A673 (cell line): ENCODE measurements around the gene TLCD3B. TPM values are rescaled to one million over a fixed set of nuclear protein-coding genes. Genes with fewer than 3 reads are reported as not detected.

ENCODE experiments used
- BruUV-seq: library from RNA; stranded (reverse); fragments of 400-500 nt; replicated peaks from 2 replicates; lab custom pipeline; 2021; lab: Mats Ljungman, UMichigan
- CTCF ChIA-PET: fragments of 300-600 bp; sonication (Branson Sonifier 250); formaldehyde crosslinking; loops from one replicate; lab custom pipeline; 2022; ENCODE audit warnings: antibody characterized with exemption; lab: Charles Lee
- POLR2A ChIA-PET: fragments of 300-600 bp; sonication (Branson Sonifier 250); formaldehyde crosslinking; loops from one replicate; lab custom pipeline; 2022; ENCODE audit warnings: antibody characterized with exemption; ENCODE audit not compliant: low non-redundant PET; lab: Charles Lee
- DNase-seq: peaks from one replicate; pipeline ENCODE4 v3.0.0-alpha.2; 2015; ENCODE audit warnings: low spot score
- H3K27ac ChIP-seq: fragments of 200-600 bp; sonication (generic); 2 replicates; pipeline ENCODE4 v1.5.1; 2016; ENCODE audit warnings: mixed run types, low read depth, mild to moderate bottlenecking, mixed read lengths, antibody characterized with exemption, low read length; ENCODE audit not compliant: poor library complexity, severe bottlenecking
- H3K27me3 ChIP-seq: fragments of 200-600 bp; sonication (generic); replicated peaks from 2 replicates; pipeline ENCODE4 v1.6.1; 2017; ENCODE audit warnings: mixed run types, low read depth, mild to moderate bottlenecking, mixed read lengths, antibody characterized with exemption, low read length; ENCODE audit not compliant: insufficient read depth, poor library complexity
- H3K36me3 ChIP-seq: fragments of 200-600 bp; sonication (generic); 2 replicates; pipeline ENCODE4 v1.6.1; 2016; ENCODE audit warnings: mixed run types, mild to moderate bottlenecking, mixed read lengths, antibody characterized with exemption, low read length; ENCODE audit not compliant: insufficient read depth, poor library complexity, severe bottlenecking
- H3K4me1 ChIP-seq: fragments of 200-600 bp; sonication (generic); 2 replicates; pipeline ENCODE4 v1.6.1; 2017; ENCODE audit warnings: mixed run types, mild to moderate bottlenecking, mixed read lengths, antibody characterized with exemption, low read length; ENCODE audit not compliant: insufficient read depth, poor library complexity, severe bottlenecking
- H3K4me3 ChIP-seq: fragments of 200-600 bp; sonication (generic); 2 replicates; pipeline ENCODE4 v1.5.1; 2016; ENCODE audit warnings: low read depth, mixed run types, mild to moderate bottlenecking, mixed read lengths, low read length; ENCODE audit not compliant: poor library complexity, severe bottlenecking
- H3K9me3 ChIP-seq: fragments of 200-600 bp; sonication (generic); 2 replicates; pipeline ENCODE4 v1.6.1; 2016; ENCODE audit warnings: mixed run types, low read depth, mild to moderate bottlenecking, mixed read lengths, antibody characterized with exemption, low read length; ENCODE audit not compliant: poor library complexity, severe bottlenecking
- CTCF ChIP-seq: fragments of 300-800, 200-600 bp; sonication (generic); conservative IDR thresholded peaks from 2 replicates; pipeline ENCODE4 v1.5.1; 2017; ENCODE audit warnings: low read depth, mild to moderate bottlenecking, antibody characterized with exemption, low read length, moderate library complexity, mixed read lengths
- EZH2 ChIP-seq: fragments of 200-600 bp; sonication (generic); IDR thresholded peaks from 2 replicates; pipeline ENCODE4 v1.6.1; 2017; ENCODE audit warnings: borderline replicate concordance, low read depth, mild to moderate bottlenecking, mixed read lengths, antibody characterized with exemption, low read length; ENCODE audit not compliant: poor library complexity, severe bottlenecking
- intact Hi-C: fragments of 100-400 bp; cut with micrococcal nuclease; formaldehyde crosslinking; loops from one replicate; pipeline ENCODE4 v1.10.0; 2022; ENCODE audit not compliant: unreplicated experiment
- total RNA-seq: library from RNA; stranded (reverse); gene quantifications from 2 replicates; pipeline ENCODE4 v1.2.3, GENCODE V29; 2021

Gene TLCD3B
- total RNA-seq, 1 experiment from 2014 or later, result 1.9 TPM

GRCh38 chr16:30030011-30030685 lies 923 bp downstream of the TLCD3B start:
- Histone ChIP-seq H3K27ac (no peak overlapping the region), H3K4me1 (no peaks in the 10 kb centered on the region), H3K4me3 (no peak overlapping the region), H3K9me3 (no peaks in the 10 kb centered on the region), H3K36me3 (no peaks in the 10 kb centered on the region), H3K27me3 (no peaks in the 10 kb centered on the region)
- ChIA-PET POLR2A (no interaction called here), CTCF (interaction anchor here (0.5 kb wide), 1 partner anchor 329 kb away, joined by 3 read pairs; no protein-coding TSS in a partner anchor)
- no TSS peak for BruUV-seq
- TF ChIP-seq CTCF, result no peak
- TF ChIP-seq EZH2, result no peak
- intact Hi-C loops, result no loop called here
- no peak for DNase-seq

- H3K4me3 ChIP-seq, result no peak overlapping the region
- no peaks in the 10 kb centered on the region for H3K9me3 ChIP-seq
- CTCF ChIA-PET, result no interaction called here
- TF ChIP-seq CTCF (no peak), EZH2 (no peak)
- H3K4me1 ChIP-seq, result no peaks in the 10 kb centered on the region
- no TSS peak for BruUV-seq
- no peak for DNase-seq
- POLR2A ChIA-PET, result no interaction called here
- H3K27ac ChIP-seq, result no peak overlapping the region
- no peaks in the 10 kb centered on the region for H3K36me3 ChIP-seq
- intact Hi-C loops, result no loop called here
- H3K27me3 ChIP-seq, result no peaks in the 10 kb centered on the region
These were observed 2.5 kb downstream of the TLCD3B start for GRCh38 chr16:30028438-30029076.

GRCh38 chr16:30027588-30028437 lies 3.3 kb downstream of the TLCD3B start:
- BruUV-seq, result no TSS peak
- Histone ChIP-seq H3K4me3 (no peak overlapping the region), H3K36me3 (no peaks in the 10 kb centered on the region), H3K27me3 (no peaks in the 10 kb centered on the region), H3K9me3 (no peaks in the 10 kb centered on the region), H3K27ac (no peak overlapping the region), H3K4me1 (no peaks in the 10 kb centered on the region)
- TF ChIP-seq EZH2 (no peak), CTCF (no peak)
- ChIA-PET POLR2A (interaction anchor here (0.6 kb wide), 1 partner anchor 326 kb away, joined by 3 read pairs; no protein-coding TSS in a partner anchor), CTCF (no interaction called here)
- no peak for DNase-seq
- intact Hi-C loops, result no loop called here
